ENCODE data around the gene SNTG2.

DNA sequence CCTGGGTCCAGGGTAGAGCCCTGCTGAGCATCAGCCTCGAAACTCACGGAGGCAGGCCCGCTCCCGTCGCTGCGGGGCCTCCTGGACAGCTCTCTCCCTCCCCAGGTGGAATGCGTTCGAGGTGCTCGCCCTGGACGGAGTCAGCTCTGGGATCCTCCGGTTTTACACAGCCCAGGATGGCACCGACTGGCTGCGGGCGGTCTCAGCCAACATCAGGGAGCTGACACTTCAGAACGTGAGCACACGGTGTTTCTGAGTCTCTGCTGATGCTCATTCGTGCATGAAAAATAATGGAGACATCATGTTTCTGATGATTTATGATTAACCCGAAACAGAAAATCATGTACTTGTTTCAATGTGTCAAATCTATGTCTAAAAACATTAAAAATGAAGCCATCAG, 287.1 kb downstream of the SNTG2 start:
- TF ChIP-seq CTCF (IDR thresholded peaks at IDR 0.05) (no peak), ZFX (IDR thresholded peaks at IDR 0.05; ENCODE audit: borderline replicate concordance) (no peak)

All from 22Rv1 (cell line).